GM12865 (cell line): ENCODE results near the gene WDR11.

ENCODE experiments used
- DNase-seq: peaks from one replicate; pipeline ENCODE4 v3.0.0; 2010; ENCODE audit warnings: low read depth
- H3K4me3 ChIP-seq: 2 replicates; pipeline ENCODE4 v1.5.1; 2011; ENCODE audit warnings: mild to moderate bottlenecking, low read depth, low read length, control low read depth
- CTCF ChIP-seq: IDR thresholded peaks from 2 replicates; pipeline ENCODE4 v1.5.1; 2011; ENCODE audit warnings: low read length, control low read depth, low read depth, inconsistent platforms; ENCODE audit not compliant: insufficient read depth; ENCODE audit errors: missing control alignments

WDR11 gene

GRCh38 chr10:120943542-120943941 lies 92.4 kb downstream of the WDR11 start:
- DNase-seq, result no peak
- no peak overlapping the region for H3K4me3 ChIP-seq
- no peak for TF ChIP-seq CTCF

- H3K4me3 ChIP-seq, result no peak overlapping the region
- no peak for DNase-seq
- TF ChIP-seq CTCF, result no peak
Measured at GRCh38 chr10:120944586-120945125, 93.5 kb downstream of the WDR11 start.

- DNase-seq, result no peak
- TF ChIP-seq CTCF, result no peak
- no peak overlapping the region for H3K4me3 ChIP-seq
Measured at GRCh38 chr10:120945182-120945581, 94.0 kb downstream of the WDR11 start.

- no peak for TF ChIP-seq CTCF
- H3K4me3 ChIP-seq, result no peak overlapping the region
- DNase-seq, result no peak
Measured at GRCh38 chr10:120945801-120946302, 94.7 kb downstream of the WDR11 start.

- H3K4me3 ChIP-seq, result no peak overlapping the region
- no peak for DNase-seq
- TF ChIP-seq CTCF, result no peak
Measured at GRCh38 chr10:120946497-120946896, 95.3 kb downstream of the WDR11 start.

GRCh38 chr10:120948889-120949608 lies 97.9 kb downstream of the WDR11 start:
- H3K4me3 ChIP-seq, result no peak overlapping the region
- peak; percentile 65 for DNase-seq
- peak; percentile 78 for TF ChIP-seq CTCF
